Activated CD4-positive, CD25-positive, alpha-beta regulatory T cell treated with anti-CD3 and anti-CD28 coated beads, Interleukin-2, amount 50 U/mL, for 16 hours (primary cell): ENCODE data around the gene HIF1A.
"Not testable (repeated sequence)": the region's sequence is repeated elsewhere in the genome, so short reads cannot be mapped to it uniquely, and the experiment has no call there.

Experiments used
- DNase-seq: peaks from one replicate; pipeline ENCODE4 v3.0.0-alpha.2; 2020; ENCODE audit warnings: low read depth, low spot score

Gene HIF1A

GRCh38 chr14:61694830-61695694 is at the start of gene HIF1A:
Gene HIF1A (plus strand): TSS chr14:61695513. CDS start chr14:61695805, 292 bp downstream.
- DNase-seq: peak; percentile 93

GRCh38 chr14:61646366-61647116 is 48.8 kb upstream of the HIF1A start:
- DNase-seq: no peak

GRCh38 chr14:61647704-61648103 is 47.6 kb upstream of the HIF1A start:
- no peak for DNase-seq

- DNase-seq: no peak
These were observed 46.9 kb upstream of the HIF1A start for GRCh38 chr14:61648377-61648776.

GRCh38 chr14:61649283-61649682 is 46.0 kb upstream of the HIF1A start:
- DNase-seq: no peak

GRCh38 chr14:61651355-61651754 is 44.0 kb upstream of the HIF1A start:
- DNase-seq: no peak

- no peak for DNase-seq
These were observed 42.6 kb upstream of the HIF1A start for GRCh38 chr14:61652526-61653262.

GRCh38 chr14:61653507-61653906 is 41.8 kb upstream of the HIF1A start:
- no peak for DNase-seq

GRCh38 chr14:61654026-61654425 is 41.3 kb upstream of the HIF1A start:
- DNase-seq: no peak

GRCh38 chr14:61655777-61656176 is 39.5 kb upstream of the HIF1A start:
- no peak for DNase-seq

GRCh38 chr14:61656341-61656740 is 39.0 kb upstream of the HIF1A start:
- no peak for DNase-seq

- DNase-seq: not testable (repeated sequence)
These were observed 37.2 kb upstream of the HIF1A start for GRCh38 chr14:61658111-61658510.

GRCh38 chr14:61659582-61659981 is 35.7 kb upstream of the HIF1A start:
- no peak for DNase-seq

- DNase-seq: no peak
These were observed 33.6 kb upstream of the HIF1A start for GRCh38 chr14:61661471-61662400.

GRCh38 chr14:61662437-61663311 is 32.6 kb upstream of the HIF1A start:
- peak; percentile 21 for DNase-seq

- DNase-seq: no peak
These were observed 31.9 kb upstream of the HIF1A start for GRCh38 chr14:61663312-61663979.

GRCh38 chr14:61668282-61668681 is 27.0 kb upstream of the HIF1A start:
- no peak for DNase-seq

- DNase-seq: no peak
These were observed 24.7 kb upstream of the HIF1A start for GRCh38 chr14:61670576-61670975.

- no peak for DNase-seq
These were observed 24.2 kb upstream of the HIF1A start for GRCh38 chr14:61671082-61671481.
